D721Med (cell line): ENCODE results near the gene DDRGK1.

Experiments
- DNase-seq: peaks from one replicate; pipeline ENCODE4 v3.0.0; 2011; ENCODE audit warnings: low spot score; ENCODE audit not compliant: insufficient read length
- FAIRE-seq: peaks from 2 replicates; lab custom pipeline; 2011; peaks lifted over from hg19 to GRCh38; lab: Jason Lieb, UNC
- TF ChIP-seq, protein P1 (sequence below): IDR thresholded peaks from 2 replicates; pipeline ENCODE4 v1.5.1; 2012; ENCODE audit warnings: mild to moderate bottlenecking, control low read depth; ENCODE audit not compliant: insufficient read depth; ENCODE audit errors: missing control alignments

Gene DDRGK1

DNA sequence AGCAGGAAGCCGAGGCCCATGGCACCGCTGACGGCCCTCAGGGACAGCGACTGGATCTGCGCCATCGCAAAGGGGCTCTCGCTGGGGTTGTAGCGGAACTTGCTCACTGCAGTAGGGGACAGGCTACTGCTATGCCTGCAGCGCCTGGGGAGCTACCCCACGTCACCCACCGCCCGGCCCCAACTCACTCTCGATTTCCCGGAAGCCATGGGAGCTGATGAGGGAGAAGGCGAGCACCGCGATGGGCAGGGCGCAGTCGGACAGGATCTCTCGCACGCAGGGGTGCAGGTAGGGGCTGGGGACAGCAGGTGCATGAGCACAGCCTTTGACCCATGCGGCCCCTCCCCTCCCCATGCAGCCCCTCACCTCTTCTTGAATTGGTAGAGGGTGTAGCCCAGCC, 24.7 kb upstream of the DDRGK1 start:
- DNase-seq (no peak), FAIRE-seq (no peak)
- TF ChIP-seq, protein P1, sequence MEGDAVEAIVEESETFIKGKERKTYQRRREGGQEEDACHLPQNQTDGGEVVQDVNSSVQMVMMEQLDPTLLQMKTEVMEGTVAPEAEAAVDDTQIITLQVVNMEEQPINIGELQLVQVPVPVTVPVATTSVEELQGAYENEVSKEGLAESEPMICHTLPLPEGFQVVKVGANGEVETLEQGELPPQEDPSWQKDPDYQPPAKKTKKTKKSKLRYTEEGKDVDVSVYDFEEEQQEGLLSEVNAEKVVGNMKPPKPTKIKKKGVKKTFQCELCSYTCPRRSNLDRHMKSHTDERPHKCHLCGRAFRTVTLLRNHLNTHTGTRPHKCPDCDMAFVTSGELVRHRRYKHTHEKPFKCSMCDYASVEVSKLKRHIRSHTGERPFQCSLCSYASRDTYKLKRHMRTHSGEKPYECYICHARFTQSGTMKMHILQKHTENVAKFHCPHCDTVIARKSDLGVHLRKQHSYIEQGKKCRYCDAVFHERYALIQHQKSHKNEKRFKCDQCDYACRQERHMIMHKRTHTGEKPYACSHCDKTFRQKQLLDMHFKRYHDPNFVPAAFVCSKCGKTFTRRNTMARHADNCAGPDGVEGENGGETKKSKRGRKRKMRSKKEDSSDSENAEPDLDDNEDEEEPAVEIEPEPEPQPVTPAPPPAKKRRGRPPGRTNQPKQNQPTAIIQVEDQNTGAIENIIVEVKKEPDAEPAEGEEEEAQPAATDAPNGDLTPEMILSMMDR = no peak

GRCh38 chr20:3228750-3229032, 24.2 kb upstream of the DDRGK1 start:
- FAIRE-seq = no peak
- TF ChIP-seq, protein P1 = no peak
- DNase-seq = no peak

DNA sequence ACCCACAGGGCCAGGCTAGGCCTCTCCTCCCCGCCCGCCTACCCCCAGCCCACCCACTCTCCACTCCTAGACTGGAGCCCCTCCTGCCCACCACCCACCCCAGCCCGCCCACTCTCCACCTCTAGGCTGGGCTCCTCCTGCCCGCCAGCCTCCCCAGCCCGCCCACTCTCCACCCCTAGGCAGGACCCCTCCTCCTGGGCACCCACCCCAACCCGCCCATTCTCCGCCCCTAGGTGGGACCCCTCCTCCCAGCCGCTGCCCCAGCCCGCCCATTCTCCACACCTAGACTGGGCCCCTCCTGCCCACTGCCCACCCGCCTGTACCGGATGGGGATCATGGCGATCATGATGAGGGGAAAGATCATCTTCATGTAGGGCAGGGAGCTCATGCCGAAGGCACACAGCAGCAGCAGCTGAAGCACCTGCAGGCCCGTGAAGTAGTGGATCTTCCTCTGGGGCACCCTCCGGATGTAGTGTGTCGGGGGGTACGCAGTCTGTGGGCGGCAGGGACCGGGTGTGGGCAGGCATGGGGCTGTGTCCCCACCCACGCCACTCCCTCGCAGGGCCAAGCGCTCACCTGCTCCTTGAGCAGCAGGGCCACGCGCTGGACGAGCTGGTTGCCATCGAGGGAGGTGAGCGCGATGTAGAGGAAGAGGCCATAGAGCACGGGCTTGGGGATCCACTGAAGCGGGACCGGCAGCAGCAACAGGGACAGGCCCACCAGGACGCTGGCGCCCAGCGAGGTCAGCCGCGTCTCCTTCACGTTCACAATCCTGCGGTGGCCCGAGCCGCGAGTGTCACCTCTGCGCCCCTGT, 23.7 kb upstream of the DDRGK1 start:
- FAIRE-seq = no peak

DNA sequence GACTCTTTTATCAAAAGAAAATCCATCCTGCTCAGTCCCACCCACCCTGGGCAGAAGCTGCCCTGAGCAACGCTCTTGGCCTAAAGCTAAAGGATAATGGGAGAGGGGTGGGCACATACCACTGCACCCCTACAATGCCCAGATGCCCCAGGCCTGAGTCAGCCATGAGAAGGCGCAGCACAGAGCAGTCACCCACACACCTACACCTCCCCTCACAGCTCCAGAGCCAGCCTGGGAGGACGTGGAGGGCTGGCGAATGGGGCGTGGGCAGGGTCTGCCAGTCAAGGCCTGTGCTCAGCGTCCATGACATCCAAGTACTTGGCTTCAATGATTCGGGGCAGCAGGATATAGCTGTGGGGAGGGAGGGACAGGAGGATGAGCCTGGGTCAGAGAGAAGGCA, 23.0 kb upstream of the DDRGK1 start:
- FAIRE-seq = no peak
- DNase-seq = no peak
- TF ChIP-seq, protein P1 = no peak

More for the DNA sequence above, 23.7 kb upstream of the DDRGK1 start:
- no peak for DNase-seq
- TF ChIP-seq, protein P1 = no peak

GRCh38 chr20:3226864-3227263, 22.4 kb upstream of the DDRGK1 start:
- TF ChIP-seq, protein P1 = no peak
- FAIRE-seq = no peak
- DNase-seq = no peak

- FAIRE-seq (no peak), DNase-seq (no peak)
- TF ChIP-seq, protein P1 = no peak
Observed at GRCh38 chr20:3226093-3226492, 21.6 kb upstream of the DDRGK1 start.

GRCh38 chr20:3224681-3225421, 20.4 kb upstream of the DDRGK1 start:
- DNase-seq = no peak
- FAIRE-seq = no peak
- TF ChIP-seq, protein P1 = no peak
